Jurkat, Clone E6-1 (cell line): ENCODE results near the gene RAB15. TPM values are rescaled to one million over a fixed set of nuclear protein-coding genes. Genes with fewer than 3 reads are reported as not detected.

Experiments
- DNase-seq: peaks from one replicate; pipeline ENCODE4 v3.0.0-alpha.2; 2011; ENCODE audit warnings: low read depth, low spot score
- H3K4me3 ChIP-seq: 2 replicates; pipeline ENCODE4 v1.5.1; 2011; ENCODE audit warnings: mild to moderate bottlenecking, low read length, control low read depth, moderate library complexity
- polyA plus RNA-seq: library from polyadenylated mRNA; unstranded; fragments of >200 nt; gene quantifications from one replicate; pipeline ENCODE4 v1.2.1, GENCODE V29; 2012; ENCODE audit warnings: missing spikeins; ENCODE audit not compliant: insufficient read length, insufficient read depth

Gene RAB15
- polyA plus RNA-seq = 70.5 TPM

DNA sequence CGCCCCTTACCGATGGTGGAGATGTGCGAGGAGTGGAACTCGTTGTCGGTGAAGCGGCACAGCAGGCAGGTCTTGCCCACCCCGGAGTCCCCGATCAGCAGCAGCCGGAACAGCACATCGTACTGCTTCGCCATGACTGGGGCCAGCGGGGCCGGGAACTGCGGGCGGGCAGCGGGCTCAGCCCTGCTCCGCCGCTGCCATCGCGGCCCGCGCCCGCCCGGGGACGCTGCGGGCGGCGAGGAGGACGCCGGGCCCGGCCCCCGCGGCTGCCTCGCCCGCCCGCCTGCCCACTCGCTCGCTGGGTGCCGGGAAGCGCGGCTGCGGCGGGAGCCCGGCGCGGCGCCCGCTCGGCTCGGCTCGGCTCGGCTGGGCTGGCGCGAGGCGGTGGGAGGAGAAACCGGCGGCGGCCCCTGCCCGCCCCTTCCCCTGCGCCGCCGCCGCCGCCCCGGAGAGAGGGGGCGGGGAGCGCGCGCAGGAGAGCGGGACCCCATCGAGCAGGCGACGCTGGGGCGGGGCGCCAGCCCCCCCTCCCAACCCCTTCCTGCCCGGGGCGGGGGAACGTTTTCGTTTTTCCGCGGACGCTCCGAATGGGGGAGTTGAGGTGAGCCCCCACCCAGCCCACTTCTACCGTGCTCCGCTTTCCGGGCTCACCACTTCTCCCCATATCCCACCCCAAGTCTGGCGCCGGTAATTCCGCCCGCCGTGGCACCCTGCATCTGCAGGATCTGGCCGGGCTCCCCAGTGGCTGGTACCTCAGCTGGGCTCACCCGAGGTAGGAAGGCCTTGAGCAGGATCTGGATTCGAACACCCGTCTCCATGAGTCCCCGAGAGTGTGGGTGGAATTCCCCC lies at the start of gene RAB15:
Gene RAB15, minus strand, starts transcription at position 394 of the 849 bp plus-strand sequence. Its CDS starts 260 bp downstream, at position 134.
- no peak for DNase-seq
- H3K4me3 ChIP-seq = peak within 1 kb of the TSS; percentile 69

DNA sequence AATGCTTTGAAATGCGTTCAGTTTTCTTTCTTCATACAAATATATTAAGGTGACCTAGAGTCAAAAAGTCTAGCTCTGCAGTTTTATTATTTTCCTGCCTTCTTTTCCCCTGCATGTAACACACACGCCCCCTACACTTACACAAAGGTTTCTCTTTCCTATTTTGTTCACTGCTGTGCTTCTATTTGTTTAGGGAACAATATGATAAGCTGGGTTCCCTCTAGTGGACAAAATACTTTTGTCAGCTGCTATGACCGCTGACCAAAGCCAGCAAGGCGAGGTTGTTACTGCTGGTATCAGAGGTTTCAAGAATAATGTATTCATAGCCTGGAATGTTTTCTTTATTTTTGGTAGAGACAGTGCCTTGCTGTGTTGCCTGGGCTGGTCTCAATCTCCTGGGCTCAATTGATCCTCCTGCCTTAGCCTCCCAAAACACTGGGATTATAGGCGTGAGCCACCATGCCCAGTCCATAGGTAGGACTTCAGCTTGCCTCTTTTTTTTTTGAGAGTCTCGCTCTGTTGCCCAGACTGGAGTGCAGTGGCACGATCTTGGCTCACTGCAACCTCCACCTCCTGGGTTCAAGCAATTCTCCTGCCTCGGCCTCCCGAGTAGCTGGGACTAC lies 47.9 kb upstream of the RAB15 start:
- no peak overlapping the region for H3K4me3 ChIP-seq
- peak; percentile 38 for DNase-seq

DNA sequence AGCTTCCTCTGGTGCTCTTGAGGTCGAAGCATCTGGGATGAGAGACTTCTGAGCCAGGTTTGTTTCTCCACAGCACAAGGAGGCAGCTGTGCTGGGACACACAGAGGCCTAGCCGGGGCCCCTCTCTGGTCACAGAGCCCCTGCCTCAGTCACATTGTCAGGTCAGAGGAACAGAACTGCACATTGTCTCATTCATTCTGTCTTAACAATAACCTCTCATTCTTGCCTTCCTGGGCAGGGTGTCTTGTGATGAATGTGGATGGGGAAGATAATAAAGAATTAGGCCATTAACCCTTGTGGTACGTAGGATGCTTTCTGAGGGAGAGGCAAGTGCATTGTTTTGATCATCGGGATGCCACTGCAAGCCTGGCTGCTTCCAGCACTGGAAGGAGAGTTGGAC lies 44.3 kb upstream of the RAB15 start:
- no peak overlapping the region for H3K4me3 ChIP-seq
- DNase-seq = no peak

DNA sequence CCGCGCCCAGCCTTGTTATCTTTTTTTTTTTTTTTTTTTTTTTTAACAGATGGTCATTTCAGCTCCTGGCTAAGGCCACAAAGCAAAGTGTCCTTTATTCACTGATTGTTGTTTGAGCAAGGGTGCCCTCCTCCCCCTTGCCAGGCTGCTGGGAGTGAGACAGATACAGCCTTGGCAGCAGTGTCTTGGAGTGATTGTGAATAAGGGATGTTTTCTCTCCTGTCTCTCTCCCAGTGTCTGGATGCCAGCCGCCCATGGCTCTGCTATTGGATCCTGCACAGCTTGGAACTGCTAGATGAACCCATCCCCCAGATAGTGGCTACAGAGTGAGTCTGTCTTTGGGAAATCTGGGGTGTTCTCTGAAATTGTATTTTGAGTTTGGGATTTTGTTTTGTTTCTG lies 43.3 kb upstream of the RAB15 start:
- no peak for DNase-seq
- H3K4me3 ChIP-seq = no peak overlapping the region

DNA sequence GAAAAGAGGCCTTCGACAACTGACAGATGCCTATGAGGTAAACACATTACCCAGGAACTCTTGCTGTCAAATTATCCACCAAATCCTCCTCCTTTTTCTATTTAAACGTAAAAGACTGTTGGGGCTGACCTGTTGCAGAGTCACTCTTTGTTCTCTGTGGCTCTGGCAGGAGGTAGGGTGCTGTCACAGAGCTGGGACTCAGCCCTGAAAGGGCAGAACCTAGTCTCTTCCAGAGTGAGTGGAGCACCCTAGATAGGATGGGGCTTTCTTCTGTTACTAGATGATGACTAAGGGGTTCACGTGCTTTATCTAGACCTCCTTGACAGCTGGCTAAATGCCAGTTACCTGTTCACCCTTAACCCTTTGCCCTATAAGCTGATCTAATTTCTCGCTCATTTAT lies 40.2 kb upstream of the RAB15 start:
- H3K4me3 ChIP-seq = no peak overlapping the region
- DNase-seq = no peak

DNA sequence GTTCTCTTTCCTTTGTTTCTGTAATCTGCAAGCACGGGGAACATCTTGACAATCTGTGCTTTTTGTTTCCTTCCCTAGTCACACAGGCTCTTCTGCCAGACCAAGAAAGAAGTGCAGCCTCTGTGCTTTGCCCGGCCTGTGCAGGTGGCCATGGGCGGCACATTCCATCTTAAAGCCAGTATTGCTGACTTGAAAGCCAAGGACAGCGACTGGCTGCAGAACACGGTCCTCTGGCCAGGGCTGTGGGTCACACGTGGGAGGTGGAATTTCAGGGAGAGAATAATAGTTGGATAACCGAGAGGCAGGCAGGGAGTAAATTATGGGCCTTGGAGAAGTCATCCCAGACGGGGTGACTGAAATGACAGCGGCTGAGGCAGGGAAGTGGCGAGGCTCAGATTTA lies 39.4 kb upstream of the RAB15 start:
- no peak overlapping the region for H3K4me3 ChIP-seq
- DNase-seq = no peak

DNA sequence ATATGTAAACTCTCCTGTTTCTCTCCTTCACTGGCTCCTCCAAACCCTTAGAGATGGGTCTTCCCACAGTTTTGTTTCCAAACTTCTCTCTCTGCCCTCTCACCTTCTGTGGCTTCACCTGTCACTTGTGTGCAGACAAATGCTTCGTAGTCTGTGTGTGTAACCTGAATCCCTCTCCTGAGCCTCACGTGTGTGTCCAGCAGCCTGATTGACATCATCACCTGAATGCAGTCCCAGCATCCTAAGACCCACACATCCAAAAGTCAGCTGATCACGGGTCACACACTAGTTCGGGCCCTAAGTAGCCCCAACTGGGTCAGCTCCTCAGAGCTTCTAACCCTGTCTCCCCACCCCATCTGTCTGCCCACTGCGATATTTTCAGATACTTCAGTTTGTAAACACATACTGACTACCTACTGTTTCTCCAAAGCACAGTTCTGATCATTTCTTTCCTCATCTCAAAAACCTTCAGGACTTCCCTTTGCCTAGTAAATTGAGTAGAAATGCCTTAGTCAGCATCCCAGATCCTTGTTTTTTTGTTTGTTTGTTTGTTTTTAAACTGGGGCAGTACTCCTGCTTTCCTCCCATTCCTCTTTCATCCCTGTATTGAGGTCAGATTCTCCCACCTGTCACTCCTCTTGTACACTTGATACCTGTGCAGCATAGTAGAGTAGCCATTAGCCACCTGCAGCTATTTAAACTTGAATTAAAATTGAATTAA lies 38.2 kb upstream of the RAB15 start:
- H3K4me3 ChIP-seq = no peak overlapping the region
- no peak for DNase-seq

DNA sequence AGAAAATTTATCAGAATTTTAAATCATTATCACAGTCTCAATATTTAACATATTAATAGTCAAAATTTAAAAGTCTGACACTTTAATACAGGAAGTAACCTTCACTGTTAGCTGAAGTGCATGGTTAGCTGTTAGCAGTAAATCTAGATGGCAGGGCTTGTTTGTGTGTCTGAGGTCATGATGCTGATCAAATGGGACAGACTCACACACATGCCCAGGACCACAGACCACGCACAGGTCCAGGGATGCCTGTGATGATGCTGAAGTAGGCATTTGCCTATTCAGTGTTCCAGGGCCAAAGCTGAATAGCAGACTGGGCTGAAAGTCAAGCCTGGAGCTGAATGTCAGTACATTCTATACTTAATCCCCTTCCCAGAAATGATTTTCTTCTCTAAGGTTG lies 35.1 kb upstream of the RAB15 start:
- DNase-seq = no peak
- no peak overlapping the region for H3K4me3 ChIP-seq

DNA sequence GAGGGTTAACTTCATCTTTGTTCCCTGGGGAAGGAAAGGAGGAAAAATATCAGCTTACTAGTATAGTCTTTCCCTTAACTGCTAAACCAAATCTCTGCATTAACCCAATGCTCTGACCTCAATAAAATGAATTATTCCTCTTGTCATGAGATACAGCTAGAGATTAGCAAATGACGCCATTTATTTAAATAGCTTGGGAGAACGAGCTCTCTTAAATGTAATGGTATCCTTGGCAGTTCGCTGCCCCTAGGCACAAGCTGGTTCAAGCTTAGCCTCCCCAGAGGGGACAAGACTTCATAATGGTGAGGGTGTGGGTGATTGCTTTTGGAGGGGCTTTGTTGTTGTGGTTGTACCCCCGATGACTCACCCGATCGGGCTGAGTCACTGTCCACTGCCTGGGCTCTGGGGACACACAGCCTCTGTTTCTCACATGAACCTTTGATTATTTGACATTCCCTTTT lies 34.2 kb upstream of the RAB15 start:
- no peak overlapping the region for H3K4me3 ChIP-seq
- DNase-seq = no peak

DNA sequence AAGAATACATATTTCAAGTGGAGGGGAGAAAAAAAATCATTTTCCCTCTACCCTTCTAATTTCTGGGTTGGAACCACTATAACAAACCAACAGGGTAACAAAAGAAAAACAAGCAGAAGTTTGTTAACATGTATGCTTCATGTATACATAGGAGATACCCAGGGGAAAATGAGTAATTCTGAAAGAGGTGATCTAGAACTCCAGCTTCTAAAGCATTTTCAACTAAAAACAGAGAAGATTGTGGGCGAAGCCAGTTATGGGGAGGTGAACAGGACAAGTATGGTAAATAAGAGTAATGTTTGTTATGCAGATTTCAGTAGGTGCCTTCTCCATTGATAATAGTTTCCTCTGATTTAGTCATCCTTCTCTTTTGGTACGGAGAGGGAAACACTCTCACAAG lies 31.3 kb upstream of the RAB15 start:
- no peak for DNase-seq
- H3K4me3 ChIP-seq = no peak overlapping the region

DNA sequence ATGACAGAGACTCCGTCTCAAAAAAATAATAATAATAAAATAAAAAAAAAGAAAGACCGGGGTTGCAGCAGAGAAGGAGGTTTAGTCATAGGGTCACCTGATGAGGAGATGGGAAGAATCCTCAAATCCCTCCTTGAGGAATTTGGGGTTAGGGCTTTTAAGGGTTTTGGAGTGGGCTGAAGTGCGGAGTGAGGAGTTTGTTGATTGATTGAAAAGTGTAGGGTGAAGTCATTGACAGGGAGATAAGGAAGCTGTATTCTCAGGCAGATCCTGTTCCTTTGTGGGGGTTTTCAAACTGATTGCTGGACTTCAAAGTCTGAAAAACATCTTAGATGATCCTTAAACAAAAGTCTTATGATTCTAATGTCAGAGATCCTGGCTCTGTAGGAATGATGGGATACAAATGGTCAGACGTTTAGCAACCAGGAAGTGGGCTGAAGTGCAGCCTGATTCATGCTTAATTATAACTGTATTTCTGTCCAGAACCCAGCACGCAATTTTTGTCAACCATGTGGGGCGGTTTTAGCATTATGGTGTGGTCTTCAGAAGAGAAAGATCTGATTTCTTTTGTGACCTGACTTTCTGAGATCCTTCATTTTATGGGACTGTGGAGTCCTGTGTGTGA lies 30.6 kb upstream of the RAB15 start:
- no peak overlapping the region for H3K4me3 ChIP-seq
- DNase-seq = no peak

DNA sequence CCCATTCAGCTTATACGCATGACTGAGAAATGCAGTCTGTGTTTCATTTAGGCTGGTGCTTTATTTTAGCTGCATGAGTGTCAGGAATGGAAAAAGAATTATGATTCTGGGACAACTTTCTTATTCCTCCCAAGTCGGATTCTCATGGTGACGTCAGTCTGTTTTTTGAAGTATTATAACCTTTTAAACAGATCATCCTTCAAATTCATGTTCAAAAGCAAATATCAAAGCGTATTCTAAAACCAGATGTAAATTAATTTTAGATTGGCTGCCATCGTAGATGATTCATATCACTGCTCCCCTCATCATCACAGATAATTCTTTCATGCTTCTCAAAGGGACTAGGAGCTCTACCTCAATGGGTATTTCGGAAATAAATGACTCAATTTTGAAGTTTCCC lies 29.6 kb upstream of the RAB15 start:
- H3K4me3 ChIP-seq = no peak overlapping the region
- DNase-seq = no peak

DNA sequence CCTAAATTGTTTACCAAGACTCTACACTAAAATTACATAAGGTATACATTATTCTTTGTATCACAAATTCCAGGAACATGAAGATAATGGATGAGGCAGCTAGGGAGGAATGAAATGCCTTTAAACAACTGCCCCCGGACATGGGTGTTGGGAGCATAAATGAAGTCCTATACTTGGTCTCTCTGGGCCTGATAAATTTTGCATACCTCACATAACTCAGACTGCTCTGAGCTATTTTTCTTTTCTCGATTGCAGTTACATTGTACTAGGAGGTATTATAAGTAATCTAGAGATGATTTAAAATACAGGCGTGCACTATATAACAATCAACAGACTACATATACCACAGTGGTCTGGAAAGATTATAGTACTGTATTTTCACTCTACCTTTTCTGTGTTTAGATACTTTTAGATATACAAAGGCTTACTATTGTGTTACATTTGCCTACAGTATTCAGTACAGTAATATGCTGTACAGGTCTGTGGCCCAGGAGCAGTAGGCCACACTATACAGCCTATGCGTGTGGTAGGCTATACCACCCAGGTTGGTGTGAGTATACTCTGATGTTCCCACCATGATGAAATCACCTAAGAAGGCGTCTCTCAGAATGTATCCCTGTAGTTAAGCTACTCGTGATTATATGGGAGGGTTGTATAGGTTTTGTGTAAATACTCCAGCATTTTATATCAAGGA lies 28.9 kb upstream of the RAB15 start:
- H3K4me3 ChIP-seq = no peak overlapping the region
- no peak for DNase-seq

DNA sequence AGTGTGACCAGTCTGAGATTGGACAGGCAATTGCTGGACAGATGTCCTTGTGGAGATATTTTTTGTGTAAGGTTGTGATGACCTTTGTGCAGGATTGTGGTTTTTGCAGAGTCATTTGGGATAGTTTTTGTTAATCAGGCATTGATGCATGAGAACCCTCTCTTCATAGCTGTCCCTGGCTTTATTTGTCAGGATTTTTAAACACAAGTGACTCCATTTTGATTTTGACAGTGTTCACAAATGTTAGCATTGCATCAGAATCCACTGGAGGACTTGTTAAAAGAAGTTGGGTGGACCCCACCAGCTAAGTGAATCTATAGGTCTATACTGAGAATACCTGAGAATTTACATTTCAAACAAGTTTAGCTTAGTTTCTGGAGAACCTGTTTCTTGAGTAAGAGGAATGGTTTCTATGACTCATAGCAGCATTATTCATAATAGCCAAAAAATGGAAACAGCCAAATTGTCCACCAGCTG lies 26.4 kb upstream of the RAB15 start:
- no peak overlapping the region for H3K4me3 ChIP-seq
- no peak for DNase-seq

DNA sequence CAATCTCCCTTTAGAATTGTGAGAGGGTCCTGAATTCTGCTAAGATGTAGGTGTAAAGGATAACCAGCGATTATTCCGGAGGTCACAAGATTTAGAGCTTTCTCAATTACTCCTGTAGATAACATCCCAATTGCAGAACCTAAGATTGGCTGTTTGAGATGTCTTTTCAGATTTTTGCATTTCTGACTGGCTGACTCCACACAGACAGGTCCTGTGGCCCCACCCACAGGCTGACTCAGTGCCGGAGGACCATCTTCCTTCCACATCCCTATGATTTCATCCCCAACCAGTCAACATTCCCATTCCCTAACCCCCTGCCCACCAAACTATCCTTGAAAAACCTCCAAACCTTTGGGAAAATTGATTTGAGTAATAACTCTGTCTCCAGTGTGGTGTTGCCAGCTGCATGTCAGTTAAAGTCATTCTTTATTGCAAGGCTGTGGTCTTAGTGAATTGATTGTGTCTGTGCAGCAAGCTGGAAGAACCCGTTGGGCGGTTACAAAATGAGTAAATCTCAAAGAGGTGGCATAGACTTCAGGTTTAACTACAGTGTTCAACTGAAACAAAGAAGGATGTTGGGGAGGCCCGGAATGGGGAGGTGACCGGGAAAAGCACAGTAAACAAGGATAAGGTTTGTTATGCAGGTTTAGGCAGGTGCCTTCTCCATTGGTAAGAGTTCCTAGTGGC lies 25.1 kb upstream of the RAB15 start:
- H3K4me3 ChIP-seq = no peak overlapping the region
- no peak for DNase-seq

DNA sequence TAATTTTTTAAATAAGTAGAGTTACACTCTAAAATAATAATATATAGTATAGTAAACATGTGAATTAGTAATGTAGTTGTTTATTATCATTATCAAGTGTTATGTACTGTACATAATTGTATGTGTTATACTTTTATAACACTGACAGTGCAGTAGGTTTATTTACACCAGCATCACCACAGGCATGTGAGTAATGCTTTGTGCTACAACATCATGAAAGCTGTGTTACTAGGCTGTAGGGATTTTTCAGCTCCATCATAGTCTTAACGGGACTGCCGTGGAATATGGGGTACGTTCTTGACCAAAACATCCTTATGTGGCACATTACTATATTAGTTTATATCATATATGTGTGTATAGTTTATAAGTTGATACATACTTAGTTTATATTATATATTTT lies 23.2 kb upstream of the RAB15 start:
- no peak overlapping the region for H3K4me3 ChIP-seq
- DNase-seq = no peak

DNA sequence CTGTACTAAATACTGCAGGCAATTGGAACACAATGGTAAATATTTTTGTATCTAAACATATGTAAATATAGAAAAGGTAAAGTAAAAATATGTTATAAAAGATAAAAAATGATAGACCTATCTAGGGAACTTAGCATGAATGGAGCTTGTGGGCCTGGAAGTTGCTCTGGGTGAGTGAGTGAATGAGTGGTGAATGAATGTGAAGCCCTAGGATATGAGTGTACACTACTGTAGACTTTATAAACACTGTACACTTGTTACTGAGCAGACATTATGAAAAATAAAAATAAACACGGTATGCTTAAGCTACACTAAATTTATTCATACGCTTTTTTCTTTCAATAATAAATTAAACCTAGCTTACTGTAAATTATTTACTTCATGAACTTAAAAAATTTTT lies 22.4 kb upstream of the RAB15 start:
- H3K4me3 ChIP-seq = no peak overlapping the region
- DNase-seq = no peak

DNA sequence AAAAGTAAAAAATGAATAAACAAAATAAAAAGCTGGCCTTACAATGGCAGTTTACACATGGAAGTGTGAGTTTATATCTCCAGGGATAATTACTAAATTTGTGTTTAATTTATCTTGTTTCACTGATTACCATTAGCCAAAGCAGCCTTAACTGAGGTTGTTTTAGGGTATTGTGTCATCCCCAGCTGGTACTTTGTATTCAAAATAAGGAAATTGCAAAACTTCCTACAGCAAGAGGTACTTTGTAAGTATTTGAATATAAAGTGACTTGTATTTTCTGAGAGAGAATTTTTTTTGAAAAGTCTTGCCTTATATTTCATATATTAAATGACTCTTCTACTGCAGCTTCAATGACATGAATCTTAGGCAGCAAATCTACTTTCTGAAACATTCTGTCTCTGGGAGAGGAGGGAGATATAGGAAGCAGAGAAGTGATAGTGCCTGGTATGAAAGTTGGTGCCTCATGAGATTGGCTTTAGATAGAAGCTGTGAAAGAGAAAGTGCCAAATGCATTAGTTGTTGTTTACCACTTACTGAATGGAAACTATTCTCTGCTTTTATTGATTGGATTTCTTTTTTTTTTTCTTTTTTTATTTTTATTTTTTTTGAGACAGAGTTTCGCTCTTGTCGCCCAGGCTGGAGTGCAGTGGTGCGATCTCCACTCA lies 21.3 kb upstream of the RAB15 start:
- no peak for DNase-seq
- H3K4me3 ChIP-seq = no peak overlapping the region
